T-helper 22 cell (primary cell): Measurements from ENCODE around the gene RNF115.
"Not testable (repeated sequence)": the region's sequence is repeated elsewhere in the genome, so short reads cannot be mapped to it uniquely, and the experiment has no call there.

ENCODE experiments used
- DNase-seq: peaks from one replicate; pipeline ENCODE4 v3.0.0-alpha.2; 2020; ENCODE audit warnings: low read depth

RNF115 gene

DNA sequence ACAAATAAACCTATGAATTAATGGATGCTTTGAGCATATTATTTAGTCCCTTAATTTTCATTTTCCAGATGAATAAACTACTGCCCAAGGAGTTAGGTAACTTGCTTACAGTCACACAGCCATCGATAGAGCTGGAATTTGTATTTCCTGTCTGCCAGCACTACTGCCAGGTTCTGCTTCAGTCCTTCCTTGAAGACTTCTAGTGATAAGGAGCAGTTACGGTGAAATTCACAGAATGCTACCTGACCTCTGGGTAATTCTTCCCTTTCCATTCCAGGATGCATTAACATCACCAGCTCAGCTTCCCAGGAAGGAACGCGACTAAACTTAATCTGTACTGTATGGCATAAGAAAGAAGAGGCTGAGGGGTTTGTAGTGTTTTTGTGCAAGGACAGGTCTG is 93.4 kb downstream of the RNF115 start:
- DNase-seq = no peak

GRCh38 chr1:145729666-145730436 is 94.0 kb downstream of the RNF115 start:
- no peak for DNase-seq

GRCh38 chr1:145729196-145729595 is 94.7 kb downstream of the RNF115 start:
- DNase-seq = no peak

DNA sequence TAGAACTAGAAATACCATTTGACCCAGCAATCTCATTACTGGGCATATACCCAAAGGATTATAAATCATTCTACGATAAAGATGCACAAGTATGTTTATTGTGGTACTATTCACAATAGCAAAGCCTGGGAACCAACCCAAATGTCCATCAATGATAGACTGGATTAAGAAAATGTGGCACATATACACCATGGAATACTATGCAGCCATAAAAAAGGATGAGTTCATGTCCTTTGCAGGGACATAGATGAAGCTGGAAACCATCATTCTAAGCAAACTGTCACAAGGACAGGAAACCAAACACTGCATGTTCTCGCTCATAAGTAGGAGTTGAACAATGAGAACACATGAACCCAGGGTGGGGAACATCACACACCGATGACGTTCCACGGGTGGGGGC is 97.7 kb downstream of the RNF115 start:
- not testable (repeated sequence) for DNase-seq

DNA sequence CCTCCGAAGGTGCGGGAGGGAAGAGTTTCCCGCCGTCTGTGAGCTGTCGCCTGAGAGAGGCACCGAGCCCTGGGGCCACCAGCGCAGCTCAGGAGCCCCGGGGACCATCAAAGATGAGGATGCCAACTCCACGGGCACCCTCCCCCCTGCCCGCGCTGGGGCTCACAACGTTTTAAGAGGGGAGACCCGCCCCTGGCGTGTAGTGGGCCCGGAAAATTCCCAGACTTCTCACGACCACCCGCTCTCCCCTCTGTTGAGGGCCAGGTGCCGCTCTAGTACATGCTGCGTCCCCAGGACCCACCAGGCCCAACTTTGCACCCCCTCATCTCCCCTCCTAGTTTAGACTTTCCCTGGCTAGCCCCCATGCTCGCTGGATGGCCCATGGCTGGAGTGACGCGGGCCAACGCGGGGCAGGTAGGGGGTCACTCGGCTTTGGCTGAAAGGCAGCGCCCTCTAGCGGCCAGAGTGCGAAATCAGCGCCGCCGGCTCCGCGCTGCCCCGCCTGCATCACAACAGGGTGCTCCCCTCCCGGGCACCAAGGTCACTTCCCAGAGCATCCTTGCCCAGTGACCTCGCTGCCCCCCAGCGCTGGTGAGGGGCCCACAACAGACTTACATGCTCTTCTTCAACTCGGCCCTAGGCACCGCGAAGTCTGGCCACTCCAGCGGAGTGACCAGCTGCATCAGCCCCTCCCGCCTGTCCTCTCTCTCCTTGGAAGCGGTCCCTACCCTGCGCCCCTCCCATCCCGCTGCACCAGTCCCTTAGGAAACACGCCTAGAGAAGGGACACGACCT is 102.8 kb downstream of the RNF115 start:
- peak; percentile 16 for DNase-seq

GRCh38 chr1:145720556-145720877 is 103.4 kb downstream of the RNF115 start:
- DNase-seq = no peak

GRCh38 chr1:145719230-145720079 is 104.4 kb downstream of the RNF115 start, which contains the start of gene CD160:
TSS of gene CD160 (plus strand) at chr1:145719499. CDS start at chr1:145728328, 8,829 bp downstream.
- no peak for DNase-seq

DNA sequence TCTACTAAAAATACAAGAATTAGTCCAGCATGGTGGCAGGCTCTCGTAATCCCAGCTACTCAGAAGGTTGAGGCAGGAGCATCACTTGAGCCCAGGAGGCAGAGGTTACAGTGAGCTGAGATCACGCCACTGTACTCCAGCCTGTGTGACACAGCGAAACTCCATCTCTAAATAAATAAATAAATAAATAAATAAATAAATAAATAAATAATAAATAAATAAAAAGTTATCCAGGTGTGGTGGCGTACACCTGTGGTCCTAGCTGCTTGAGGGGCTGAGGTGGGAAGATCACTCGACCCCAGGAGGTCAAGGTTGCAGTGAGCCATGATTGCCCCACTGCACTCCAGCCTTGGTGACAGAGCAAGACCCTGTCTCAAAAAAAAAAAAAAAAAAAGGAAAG is 105.4 kb downstream of the RNF115 start:
- not testable (repeated sequence) for DNase-seq

GRCh38 chr1:145717833-145718232 is 106.1 kb downstream of the RNF115 start:
- no peak for DNase-seq

DNA sequence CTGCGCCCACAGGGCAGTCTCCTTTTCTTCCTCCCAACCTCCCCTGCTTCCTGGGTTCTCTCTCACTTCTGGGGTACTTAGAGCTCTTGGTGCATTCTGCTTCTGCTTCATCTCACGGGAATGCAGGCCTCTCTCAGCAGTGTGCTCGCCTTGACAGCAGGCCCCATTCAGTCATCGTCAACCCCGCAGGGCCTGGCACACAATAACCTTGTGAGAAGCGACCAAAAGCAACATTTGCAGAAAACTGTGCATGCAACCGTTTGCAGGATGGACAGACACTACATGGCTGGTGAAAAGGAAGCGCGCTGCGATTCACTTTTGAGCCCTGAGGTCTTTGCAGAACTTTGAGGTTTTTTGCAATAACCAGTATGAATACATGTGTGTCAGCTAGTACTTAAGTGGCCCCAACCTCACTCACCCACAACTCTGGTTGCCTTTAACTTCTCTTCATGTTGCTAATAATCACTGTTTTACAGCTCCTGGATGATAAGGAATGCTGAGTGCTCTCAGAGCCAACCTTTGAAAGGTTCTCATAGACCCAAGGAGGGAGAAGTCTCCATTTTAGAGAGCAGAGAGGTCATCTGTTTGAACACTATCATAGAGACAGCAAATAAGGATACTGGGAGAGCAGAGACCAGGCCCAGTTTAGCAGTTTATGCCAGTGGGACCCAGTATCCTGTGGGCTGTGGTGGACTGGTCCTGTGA is 107.1 kb downstream of the RNF115 start:
- no peak for DNase-seq

- DNase-seq = no peak
Observed at GRCh38 chr1:145714524-145715111, 109.3 kb downstream of the RNF115 start.

DNA sequence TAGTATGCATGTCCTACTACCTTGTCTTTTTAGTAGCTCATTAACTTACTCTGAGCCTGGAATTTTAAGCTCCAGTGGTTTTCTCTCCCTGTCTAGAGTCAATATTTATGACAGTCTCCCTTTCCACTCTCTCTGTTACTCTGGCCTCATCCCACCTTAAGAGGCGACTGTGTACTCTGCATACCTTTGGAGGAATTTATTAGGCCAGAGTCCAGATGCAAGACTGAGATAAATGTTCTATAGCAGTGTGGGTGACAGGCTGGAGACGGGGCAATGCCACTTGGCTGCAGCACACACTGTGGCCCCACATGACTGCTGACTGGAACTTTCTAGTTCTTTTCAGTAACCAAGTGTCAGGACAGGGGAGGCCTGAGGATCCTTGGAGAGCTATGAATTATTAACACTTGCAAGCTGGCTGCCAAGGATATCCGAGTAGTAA is 112.7 kb downstream of the RNF115 start:
- DNase-seq = no peak

GRCh38 chr1:145710291-145711027 is 113.4 kb downstream of the RNF115 start:
- no peak for DNase-seq

GRCh38 chr1:145708063-145708462 is 115.8 kb downstream of the RNF115 start:
- no peak for DNase-seq

DNA sequence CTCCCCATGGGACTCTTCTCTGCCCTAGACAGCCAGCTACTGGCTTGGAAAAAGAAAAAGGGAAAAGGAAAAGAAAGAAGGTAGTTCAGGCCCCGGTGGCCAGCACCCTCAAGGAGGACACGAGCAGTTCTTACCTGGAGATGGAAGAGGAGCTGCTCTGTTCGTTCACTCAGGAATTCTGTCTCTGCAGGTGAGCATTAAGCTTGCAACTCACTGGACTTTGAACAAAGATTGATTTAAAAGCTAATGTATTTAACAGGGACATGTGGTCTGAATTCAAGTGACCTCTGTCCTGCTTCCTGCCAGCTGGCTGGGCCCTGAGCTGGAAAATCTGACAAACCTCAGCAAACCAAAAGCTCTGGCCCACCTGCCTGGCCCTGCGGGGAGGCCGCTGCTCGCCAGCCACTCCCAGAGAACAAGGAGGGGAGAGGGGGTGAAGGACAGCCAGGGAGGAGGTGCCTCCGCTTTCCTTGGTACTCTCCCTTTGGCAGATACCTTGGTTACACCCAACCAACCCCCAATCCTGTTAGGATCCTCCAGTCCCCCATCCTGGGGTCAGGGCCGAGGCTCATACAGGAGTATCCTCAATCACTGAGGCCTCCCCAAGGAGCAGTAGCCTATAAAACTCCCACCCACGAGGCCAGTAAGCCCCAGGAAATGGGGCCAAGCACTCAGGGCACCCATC is 116.6 kb downstream of the RNF115 start, which contains the start of gene PDZK1:
PDZK1 (minus strand) TSS at position 186 of the 685 bp plus-strand sequence. CDS start 19,347 bp downstream, outside the sequence.
- DNase-seq = no peak

DNA sequence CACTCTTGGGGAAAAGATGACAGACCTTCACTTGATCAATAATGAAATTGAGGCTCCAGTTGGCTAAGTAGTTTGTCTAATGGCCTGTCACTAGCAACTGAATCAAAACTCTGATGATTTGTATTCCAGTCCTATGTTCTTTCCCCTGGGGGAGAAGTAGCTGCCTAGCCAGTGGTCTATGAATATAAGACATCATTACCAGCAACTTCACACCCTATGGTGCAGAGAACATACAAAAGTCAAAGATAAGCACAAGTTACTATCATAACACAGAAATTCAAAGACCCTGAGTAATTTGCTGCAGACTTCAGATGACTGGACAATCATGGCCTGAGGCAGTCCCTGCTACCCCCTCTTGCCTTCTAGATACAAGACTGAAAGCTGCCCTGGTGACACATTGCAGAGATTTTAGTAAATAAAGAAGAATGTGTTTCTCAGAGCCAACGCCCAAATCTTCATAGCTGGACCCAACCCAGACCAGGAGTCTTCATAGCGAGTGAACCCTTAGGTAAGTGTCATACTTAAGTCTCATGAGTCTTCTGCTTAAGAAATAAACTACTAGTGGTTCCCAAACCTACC is 117.7 kb downstream of the RNF115 start:
- DNase-seq = no peak

GRCh38 chr1:145705622-145706021 is 118.3 kb downstream of the RNF115 start:
- no peak for DNase-seq

DNA sequence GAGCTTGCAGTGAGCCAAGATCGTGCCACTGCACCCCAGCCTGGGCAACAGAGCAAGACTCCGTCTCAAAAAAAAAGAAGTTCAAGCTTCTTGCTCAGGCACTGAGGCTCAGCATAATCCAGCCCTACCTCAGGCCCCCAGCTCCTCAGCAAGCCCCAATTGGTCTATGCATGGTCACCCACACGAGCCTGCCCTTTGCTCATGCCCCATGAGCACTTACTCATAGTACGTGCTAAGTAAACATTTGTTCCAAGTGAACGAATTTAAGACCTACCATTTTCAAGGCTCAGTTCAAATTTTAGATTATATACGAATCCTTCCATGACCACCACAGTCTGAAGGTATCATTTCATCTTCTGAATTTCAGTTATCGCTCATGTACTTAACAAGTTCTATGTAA is 121.1 kb downstream of the RNF115 start:
- no peak for DNase-seq

- no peak for DNase-seq
Observed at GRCh38 chr1:145702052-145702451, 121.8 kb downstream of the RNF115 start.
